ENCODE measurements around the gene SERPINA12. TPM values are rescaled to one million over a fixed set of nuclear protein-coding genes. Genes with fewer than 3 reads are reported as not detected.

The SERPINA12 gene
- total and polyA plus RNA-seq, 7 donors, result not detected

GRCh38 chr14:94448071-94448808 lies 61.0 kb downstream of the SERPINA12 start:
- WGBS, 3 donors, result 53 to 54% (median 53%) methylated on average over 14 of the region's 14 CpGs
- no peak for ATAC-seq
- no peaks in the 10 kb centered on the region for H3K36me3 ChIP-seq (ENCODE audit: insufficient read depth in 1 of 2, low read depth in 1 of 2)
- H3K4me3 ChIP-seq, result no peak overlapping the region
- intact Hi-C loops (cut with DNase I), result no loop called here
- H3K27me3 ChIP-seq (ENCODE audit: insufficient read depth in 3 of 3, low read length in 2 of 3), result no peaks in the 10 kb centered on the region
- TF ChIP-seq CTCF (IDR thresholded peaks at IDR 0.05), result no peak
- H3K4me1 ChIP-seq, result no peaks in the 10 kb centered on the region
- no peaks in the 10 kb centered on the region for H3K9me3 ChIP-seq
- no peak for DNase-seq
- H3K27ac ChIP-seq, result no peak overlapping the region

- DNase-seq (no peak), ATAC-seq (no peak)
- H3K27ac ChIP-seq, result no peak overlapping the region
- H3K4me3 ChIP-seq, result no peak overlapping the region
- TF ChIP-seq CTCF (IDR thresholded peaks at IDR 0.05), result no peak
- no peaks in the 10 kb centered on the region for H3K4me1 ChIP-seq
- H3K9me3 ChIP-seq, result no peaks in the 10 kb centered on the region
- 58 to 65% (median 65%) methylated on average over 3 of the region's 3 CpGs for WGBS, 3 donors
- intact Hi-C loops (cut with DNase I), result no loop called here
- H3K27me3 ChIP-seq (ENCODE audit: insufficient read depth in 3 of 3, low read length in 2 of 3), result no peaks in the 10 kb centered on the region
- H3K36me3 ChIP-seq (ENCODE audit: insufficient read depth in 1 of 2, low read depth in 1 of 2), result no peaks in the 10 kb centered on the region
Observed at GRCh38 chr14:94447206-94447605, 62.1 kb downstream of the SERPINA12 start.

- ATAC-seq (no peak), DNase-seq (no peak)
- Histone ChIP-seq H3K27ac (no peak overlapping the region), H3K36me3 (ENCODE audit: insufficient read depth in 1 of 2, low read depth in 1 of 2) (no peaks in the 10 kb centered on the region), H3K4me1 (no peaks in the 10 kb centered on the region), H3K4me3 (no peak overlapping the region), H3K27me3 (ENCODE audit: insufficient read depth in 3 of 3, low read length in 2 of 3) (no peaks in the 10 kb centered on the region), H3K9me3 (no peaks in the 10 kb centered on the region)
- TF ChIP-seq CTCF (IDR thresholded peaks at IDR 0.05), result no peak
- intact Hi-C loops (cut with DNase I), result no loop called here
- WGBS, 3 donors, result 69 to 81% (median 76%) methylated on average over 4 of the region's 4 CpGs
Observed at GRCh38 chr14:94446126-94446525, 63.1 kb downstream of the SERPINA12 start.

- ATAC-seq, result no peak
- H3K27me3 ChIP-seq (ENCODE audit: insufficient read depth in 3 of 3, low read length in 2 of 3), result no peaks in the 10 kb centered on the region
- H3K9me3 ChIP-seq, result no peaks in the 10 kb centered on the region
- H3K4me3 ChIP-seq, result no peak overlapping the region
- DNase-seq, result no peak
- 70 to 77% (median 71%) methylated on average over 1 of the region's 1 CpG for WGBS, 3 donors
- H3K36me3 ChIP-seq (ENCODE audit: insufficient read depth in 1 of 2, low read depth in 1 of 2), result no peaks in the 10 kb centered on the region
- no peak for TF ChIP-seq CTCF (IDR thresholded peaks at IDR 0.05)
- H3K27ac ChIP-seq, result no peak overlapping the region
- no peaks in the 10 kb centered on the region for H3K4me1 ChIP-seq
- intact Hi-C loops (cut with DNase I), result no loop called here
Observed at GRCh38 chr14:94445003-94445402, 64.3 kb downstream of the SERPINA12 start.

Measured in psoas muscle (tissue), 8 donors.